GM12878 (cell line): ENCODE measurements around the gene RASGRP3.

Experiments
- BHLHE40 ChIP-seq, 2 experiments: fragments of 450-650 bp in 1 of 2; IDR thresholded peaks; 2 replicates each; pipeline ENCODE4 v1.6.1; 2011 to 2017; ENCODE audit warnings: low read depth in 2 of 2, borderline replicate concordance in 1 of 2, improper control_type of control experiment in 1 of 2, low read length in 1 of 2, mild to moderate bottlenecking in 1 of 2
- EGR1 ChIP-seq, 2 experiments: IDR thresholded peaks; 1 replicate in 1 of 2; 2 replicates in 1 of 2; pipeline ENCODE4 v1.6.1; 2011 to 2012; ENCODE audit warnings: low read depth in 2 of 2, low read length in 2 of 2, borderline replicate concordance in 1 of 2, mild to moderate bottlenecking in 1 of 2, moderate library complexity in 1 of 2
- POLR2A ChIP-seq: IDR thresholded peaks from 2 replicates; pipeline ENCODE4 v1.6.1; 2011; ENCODE audit warnings: low read depth, mild to moderate bottlenecking, low read length
- SRF ChIP-seq, 2 experiments: IDR thresholded peaks; 2 replicates each; pipeline ENCODE4 v1.6.1; 2011; ENCODE audit warnings: low read depth in 2 of 2, low read length in 2 of 2, mild to moderate bottlenecking in 1 of 2, moderate library complexity in 1 of 2
- ZZZ3 ChIP-seq: IDR thresholded peaks from 2 replicates; pipeline ENCODE4 v1.6.1; 2011; ENCODE audit warnings: low read depth; ENCODE audit not compliant: control insufficient read depth, insufficient read length
- TF ChIP-seq, protein P1 (sequence below), 3 experiments: IDR thresholded peaks in 2 of 3; conservative IDR thresholded peaks in 1 of 3; 2 replicates each; pipeline ENCODE4 v1.5.1; 2011; ENCODE audit warnings: low read depth in 3 of 3, low read length in 3 of 3, mild to moderate bottlenecking in 3 of 3, control low read depth in 2 of 3, moderate library complexity in 2 of 3, inconsistent platforms in 1 of 3, mixed read lengths in 1 of 3; ENCODE audit not compliant: control insufficient read depth in 2 of 3, insufficient read depth in 1 of 3; ENCODE audit errors: extremely low read depth in 1 of 3
- TF ChIP-seq, protein P2 (sequence below): IDR thresholded peaks from 2 replicates; pipeline ENCODE4 v1.6.1; 2011; ENCODE audit warnings: low read depth, mild to moderate bottlenecking, low read length, moderate library complexity, borderline replicate concordance; ENCODE audit errors: extremely low read depth

DNA sequence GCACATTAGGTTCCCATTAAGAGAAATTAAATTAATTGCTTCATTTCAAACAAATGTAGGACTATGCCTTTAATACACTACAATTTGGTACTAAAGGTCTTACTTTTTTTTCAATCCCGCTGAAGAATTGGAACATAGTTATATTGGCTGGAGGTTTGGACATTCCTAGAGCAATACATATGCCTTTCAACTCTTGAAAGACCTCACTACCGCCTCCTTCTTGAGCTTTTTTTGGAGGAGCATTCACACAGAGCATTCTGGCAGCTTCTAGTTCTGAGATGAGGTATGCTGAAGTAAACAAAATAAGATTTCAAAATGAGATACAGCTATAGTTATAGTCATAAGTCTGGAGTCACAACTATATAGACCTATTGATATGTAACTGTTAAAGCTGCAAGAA is 111.8 kb downstream of the RASGRP3 start:
- TF ChIP-seq EGR1 (IDR thresholded peaks at IDR 0.05; ENCODE audit: borderline replicate concordance in 1 of 2, low read depth in 2 of 2, low read length in 2 of 2) = no peak
- TF ChIP-seq, protein P1, sequence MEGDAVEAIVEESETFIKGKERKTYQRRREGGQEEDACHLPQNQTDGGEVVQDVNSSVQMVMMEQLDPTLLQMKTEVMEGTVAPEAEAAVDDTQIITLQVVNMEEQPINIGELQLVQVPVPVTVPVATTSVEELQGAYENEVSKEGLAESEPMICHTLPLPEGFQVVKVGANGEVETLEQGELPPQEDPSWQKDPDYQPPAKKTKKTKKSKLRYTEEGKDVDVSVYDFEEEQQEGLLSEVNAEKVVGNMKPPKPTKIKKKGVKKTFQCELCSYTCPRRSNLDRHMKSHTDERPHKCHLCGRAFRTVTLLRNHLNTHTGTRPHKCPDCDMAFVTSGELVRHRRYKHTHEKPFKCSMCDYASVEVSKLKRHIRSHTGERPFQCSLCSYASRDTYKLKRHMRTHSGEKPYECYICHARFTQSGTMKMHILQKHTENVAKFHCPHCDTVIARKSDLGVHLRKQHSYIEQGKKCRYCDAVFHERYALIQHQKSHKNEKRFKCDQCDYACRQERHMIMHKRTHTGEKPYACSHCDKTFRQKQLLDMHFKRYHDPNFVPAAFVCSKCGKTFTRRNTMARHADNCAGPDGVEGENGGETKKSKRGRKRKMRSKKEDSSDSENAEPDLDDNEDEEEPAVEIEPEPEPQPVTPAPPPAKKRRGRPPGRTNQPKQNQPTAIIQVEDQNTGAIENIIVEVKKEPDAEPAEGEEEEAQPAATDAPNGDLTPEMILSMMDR (IDR thresholded peaks at IDR 0.05 in 2 of 3, conservative IDR thresholded peaks at IDR 0.05 in 1 of 3; ENCODE audit: control insufficient read depth in 2 of 3, extremely low read depth in 1 of 3, insufficient read depth in 1 of 3, low read depth in 3 of 3, low read length in 3 of 3) = no peak
- no peak for TF ChIP-seq SRF (IDR thresholded peaks at IDR 0.05; ENCODE audit: low read depth in 2 of 2, low read length in 2 of 2)
- TF ChIP-seq POLR2A = no peak
- TF ChIP-seq, protein P2, sequence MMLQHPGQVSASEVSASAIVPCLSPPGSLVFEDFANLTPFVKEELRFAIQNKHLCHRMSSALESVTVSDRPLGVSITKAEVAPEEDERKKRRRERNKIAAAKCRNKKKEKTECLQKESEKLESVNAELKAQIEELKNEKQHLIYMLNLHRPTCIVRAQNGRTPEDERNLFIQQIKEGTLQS = no peak
- no peak for TF ChIP-seq BHLHE40 (IDR thresholded peaks at IDR 0.05; ENCODE audit: borderline replicate concordance in 1 of 2, low read depth in 2 of 2, low read length in 1 of 2)
- no peak for TF ChIP-seq ZZZ3
